Neuronal stem cell (in vitro differentiated cells): ENCODE results near the gene GC.

Experiments used
- DNase-seq: peaks from one replicate; pipeline ENCODE4 v3.0.0-alpha.2; 2013; ENCODE audit warnings: low spot score
- H2AFZ ChIP-seq: one replicate; pipeline ENCODE4 v1.6.1; 2013; ENCODE audit warnings: mild to moderate bottlenecking, low read length, inconsistent platforms
- H2AK5ac ChIP-seq: 2 replicates; pipeline ENCODE4 v1.6.1; 2013; ENCODE audit warnings: low read depth, mild to moderate bottlenecking, inconsistent platforms, low read length, moderate library complexity, mixed read lengths
- H2BK120ac ChIP-seq: 2 replicates; pipeline ENCODE4 v1.6.1; 2013; ENCODE audit warnings: low read depth, mild to moderate bottlenecking, inconsistent platforms, low read length, moderate library complexity, mixed read lengths
- H2BK12ac ChIP-seq: one replicate; pipeline ENCODE4 v1.6.1; 2013; ENCODE audit warnings: low read length, inconsistent platforms
- H2BK15ac ChIP-seq: 2 replicates; pipeline ENCODE4 v1.6.1; 2013; ENCODE audit warnings: mild to moderate bottlenecking, low read length, inconsistent platforms, mixed read lengths
- H2BK5ac ChIP-seq: one replicate; pipeline ENCODE4 v1.6.1; 2013; ENCODE audit warnings: inconsistent platforms, mild to moderate bottlenecking, low read length, moderate library complexity
- H3K14ac ChIP-seq: one replicate; pipeline ENCODE4 v1.6.1; 2013; ENCODE audit warnings: low read length, inconsistent platforms
- H3K18ac ChIP-seq: 2 replicates; pipeline ENCODE4 v1.6.1; 2013; ENCODE audit warnings: low read length, inconsistent platforms
- H3K23ac ChIP-seq: 2 replicates; pipeline ENCODE4 v1.6.1; 2013; ENCODE audit warnings: low read depth, mild to moderate bottlenecking, mixed read lengths, low read length, inconsistent platforms; ENCODE audit not compliant: poor library complexity
- H3K27ac ChIP-seq: replicated peaks from 3 replicates; pipeline ENCODE4 v1.5.1; 2013; ENCODE audit warnings: low read length, inconsistent platforms
- H3K27me3 ChIP-seq, 3 experiments: 2 replicates each; pipeline ENCODE4 v1.6.1; 2013; ENCODE audit warnings: low read length in 3 of 3, mild to moderate bottlenecking in 2 of 3, inconsistent platforms in 1 of 3, low read depth in 1 of 3, mixed read lengths in 1 of 3, moderate library complexity in 1 of 3; ENCODE audit not compliant: control insufficient read depth in 3 of 3, insufficient read depth in 3 of 3
- H3K36me3 ChIP-seq, 2 donors: replicated peaks in 1 of 2; 2 replicates each; pipeline ENCODE4 v1.6.1; 2013; ENCODE audit warnings: low read length in 2 of 2; ENCODE audit not compliant: control insufficient read depth in 2 of 2, insufficient read depth in 2 of 2
- H3K4ac ChIP-seq: 2 replicates; pipeline ENCODE4 v1.6.1; 2013; ENCODE audit warnings: inconsistent platforms, mild to moderate bottlenecking, low read length, moderate library complexity
- H3K4me1 ChIP-seq, 2 donors: 1 replicate in 1 of 2; 2 replicates in 1 of 2; pipeline ENCODE4 v1.6.1; 2013; ENCODE audit warnings: low read length in 2 of 2, low read depth in 1 of 2; ENCODE audit not compliant: control insufficient read depth in 2 of 2, insufficient read depth in 1 of 2
- H3K4me2 ChIP-seq: one replicate; pipeline ENCODE4 v1.6.1; 2013; ENCODE audit warnings: mild to moderate bottlenecking, low read length, inconsistent platforms; ENCODE audit not compliant: insufficient read depth, poor library complexity, severe bottlenecking
- H3K4me3 ChIP-seq, 2 donors: 2 replicates each; pipeline ENCODE4 v1.5.1; 2013; ENCODE audit warnings: low read length in 2 of 2, mild to moderate bottlenecking in 2 of 2, inconsistent platforms in 1 of 2, moderate library complexity in 1 of 2
- H3K79me1 ChIP-seq: one replicate; pipeline ENCODE4 v1.6.1; 2013; ENCODE audit warnings: low read depth, mild to moderate bottlenecking, inconsistent platforms, low read length, moderate library complexity
- H3K9ac ChIP-seq: one replicate; pipeline ENCODE4 v1.6.1; 2013; ENCODE audit warnings: mild to moderate bottlenecking, low read depth, low read length, inconsistent platforms; ENCODE audit not compliant: poor library complexity
- H3K9me3 ChIP-seq, 2 donors: replicated peaks in 1 of 2; 2 replicates each; pipeline versions ENCODE3 to v1.6.1; 2013; ENCODE audit warnings: low read length in 2 of 2, mild to moderate bottlenecking in 2 of 2, inconsistent platforms in 1 of 2, low read depth in 1 of 2, mixed read lengths in 1 of 2, moderate library complexity in 1 of 2; ENCODE audit not compliant: control insufficient read depth in 2 of 2, insufficient read depth in 1 of 2
- H4K8ac ChIP-seq: one replicate; pipeline ENCODE4 v1.6.1; 2013; ENCODE audit warnings: low read depth, mild to moderate bottlenecking, inconsistent platforms, low read length, moderate library complexity
- H4K91ac ChIP-seq: one replicate; pipeline ENCODE4 v1.6.1; 2013; ENCODE audit warnings: low read length, low read depth, mild to moderate bottlenecking, inconsistent platforms; ENCODE audit not compliant: poor library complexity
- WGBS, 2 donors: extraction: QIAGEN DNeasy Blood & Tissue Kit; methylation state at CpG; one replicate each; pipeline ENCODE4 v1.1.7; 2013; ENCODE audit warnings: missing lambda C conversion rate in 2 of 2, mixed read lengths in 1 of 2; ENCODE audit not compliant: insufficient read length in 2 of 2, insufficient replicate concordance in 1 of 2; ENCODE audit errors: extremely low coverage in 2 of 2; 5-methylcytosine and 5-hydroxymethylcytosine counted together

The GC gene

GRCh38 chr4:71785959-71786358, 2.1 kb upstream of the GC start:
- H3K27me3 ChIP-seq: no peaks in the 10 kb centered on the region
- H3K4me1 ChIP-seq: no peaks in the 10 kb centered on the region
- no peak overlapping the region for H3K4me2 ChIP-seq
- no peaks in the 10 kb centered on the region for H3K36me3 ChIP-seq
- H2BK15ac ChIP-seq: no peak overlapping the region
- no peak overlapping the region for H4K8ac ChIP-seq
- no peak overlapping the region for H2AFZ ChIP-seq
- no peak overlapping the region for H2AK5ac ChIP-seq
- H3K23ac ChIP-seq: no peak overlapping the region
- no peak overlapping the region for H3K4me3 ChIP-seq
- H3K9ac ChIP-seq: no peak overlapping the region
- no peak overlapping the region for H3K27ac ChIP-seq
- H4K91ac ChIP-seq: no peak overlapping the region
- no peak overlapping the region for H3K4ac ChIP-seq
- H2BK12ac ChIP-seq: no peak overlapping the region
- H2BK120ac ChIP-seq: no peak overlapping the region
- no peak for DNase-seq
- H3K14ac ChIP-seq: no peak overlapping the region
- H3K18ac ChIP-seq: no peak overlapping the region
- no peaks in the 10 kb centered on the region for H3K9me3 ChIP-seq
- H3K79me1 ChIP-seq: no peaks in the 10 kb centered on the region
- H2BK5ac ChIP-seq: no peak overlapping the region
- WGBS, 2 donors: no CpG with 5 or more reads among the region's 4 CpGs

GRCh38 chr4:71784569-71785197, 804 bp upstream of the GC start:
- Histone ChIP-seq H3K4ac (no peak overlapping the region), H3K23ac (no peak overlapping the region), H2BK12ac (no peak overlapping the region), H2AK5ac (no peak overlapping the region), H3K79me1 (no peaks in the 10 kb centered on the region), H3K4me3 (no peak overlapping the region), H3K4me1 (no peaks in the 10 kb centered on the region), H3K27me3 (no peaks in the 10 kb centered on the region), H3K9ac (no peak overlapping the region), H4K8ac (no peak overlapping the region), H2AFZ (no peak overlapping the region), H3K18ac (no peak overlapping the region), H4K91ac (no peak overlapping the region), H2BK120ac (no peak overlapping the region), H3K4me2 (no peak overlapping the region), H3K27ac (no peak overlapping the region), H3K14ac (no peak overlapping the region), H2BK15ac (no peak overlapping the region), H2BK5ac (no peak overlapping the region), H3K36me3 (no peaks in the 10 kb centered on the region), H3K9me3 (no peaks in the 10 kb centered on the region)
- no peak for DNase-seq

GRCh38 chr4:71777891-71778290, 6.0 kb downstream of the GC start:
- H2BK120ac ChIP-seq: no peak overlapping the region
- no peak overlapping the region for H3K4me2 ChIP-seq
- no peak overlapping the region for H2AFZ ChIP-seq
- no peaks in the 10 kb centered on the region for H3K79me1 ChIP-seq
- H2BK5ac ChIP-seq: no peak overlapping the region
- no peak overlapping the region for H3K14ac ChIP-seq
- no peak overlapping the region for H3K27ac ChIP-seq
- H2AK5ac ChIP-seq: no peak overlapping the region
- no peak overlapping the region for H3K18ac ChIP-seq
- no peak overlapping the region for H4K8ac ChIP-seq
- H3K9ac ChIP-seq: no peak overlapping the region
- no peak overlapping the region for H2BK15ac ChIP-seq
- no peaks in the 10 kb centered on the region for H3K9me3 ChIP-seq
- H4K91ac ChIP-seq: no peak overlapping the region
- no peak overlapping the region for H3K4ac ChIP-seq
- H2BK12ac ChIP-seq: no peak overlapping the region
- no peaks in the 10 kb centered on the region for H3K27me3 ChIP-seq
- no peaks in the 10 kb centered on the region for H3K36me3 ChIP-seq
- no peak overlapping the region for H3K23ac ChIP-seq
- no peak for DNase-seq
- no peak overlapping the region for H3K4me3 ChIP-seq
- H3K4me1 ChIP-seq: no peaks in the 10 kb centered on the region

- Histone ChIP-seq H4K8ac (no peak overlapping the region), H3K4me2 (no peak overlapping the region), H4K91ac (no peak overlapping the region), H2BK12ac (no peak overlapping the region), H2AK5ac (no peak overlapping the region), H3K27ac (no peak overlapping the region), H3K9ac (no peak overlapping the region), H2AFZ (no peak overlapping the region), H3K36me3 (no peaks in the 10 kb centered on the region), H2BK15ac (no peak overlapping the region), H3K27me3 (no peaks in the 10 kb centered on the region), H2BK5ac (no peak overlapping the region), H3K23ac (no peak overlapping the region), H3K4me1 (no peaks in the 10 kb centered on the region), H3K14ac (no peak overlapping the region), H2BK120ac (no peak overlapping the region), H3K4me3 (no peak overlapping the region), H3K79me1 (no peaks in the 10 kb centered on the region), H3K4ac (no peak overlapping the region), H3K9me3 (no peaks in the 10 kb centered on the region), H3K18ac (no peak overlapping the region)
- DNase-seq: no peak
- WGBS, 2 donors: no CpG with 5 or more reads among the region's 2 CpGs
These were observed 8.4 kb downstream of the GC start for GRCh38 chr4:71775449-71775848.
